Parathyroid adenoma (tissue), 2 donors: Measurements from ENCODE around the gene TTBK1.

Experiments used
- H2AFZ ChIP-seq: fragments of 300-600 bp; sonication (generic); one replicate; pipeline ENCODE4 v1.7.0; 2017; ENCODE audit warnings: antibody characterized with exemption, mild to moderate bottlenecking
- H3K27ac ChIP-seq: fragments of 300-600 bp; sonication (generic); one replicate; pipeline ENCODE4 v1.7.0; 2017
- H3K27me3 ChIP-seq: fragments of 300-600 bp; sonication (generic); one replicate; pipeline ENCODE4 v1.7.0; 2017; ENCODE audit warnings: low read length; ENCODE audit not compliant: control insufficient read depth, insufficient read depth
- H3K36me3 ChIP-seq: fragments of 300-600 bp; sonication (generic); one replicate; pipeline ENCODE4 v1.7.0; 2017; ENCODE audit warnings: low read length; ENCODE audit not compliant: control insufficient read depth, insufficient read depth
- H3K4me1 ChIP-seq: fragments of 300-600 bp; sonication (generic); one replicate; pipeline ENCODE4 v1.7.0; 2017; ENCODE audit warnings: control low read depth
- H3K4me2 ChIP-seq: fragments of 300-600 bp; sonication (generic); one replicate; pipeline ENCODE4 v1.7.0; 2017; ENCODE audit warnings: low read length
- H3K4me3 ChIP-seq: fragments of 300-600 bp; sonication (generic); one replicate; pipeline ENCODE4 v1.7.0; 2017; ENCODE audit warnings: low read depth, low read length
- H3K79me2 ChIP-seq: fragments of 300-600 bp; sonication (generic); one replicate; pipeline ENCODE4 v1.7.0; 2017; ENCODE audit warnings: control low read depth
- H3K9ac ChIP-seq: fragments of 300-600 bp; sonication (generic); one replicate; pipeline ENCODE4 v1.7.0; 2017; ENCODE audit warnings: mild to moderate bottlenecking
- H3K9me3 ChIP-seq: fragments of 300-600 bp; sonication (generic); one replicate; pipeline ENCODE4 v1.7.0; 2017; ENCODE audit warnings: low read length; ENCODE audit not compliant: control insufficient read depth
- TF ChIP-seq, protein P1 (sequence below): fragments of 300-600 bp; sonication (generic); IDR thresholded peaks from one replicate; pipeline ENCODE4 v1.7.0; 2017; ENCODE audit warnings: antibody characterized with exemption, mild to moderate bottlenecking
- donor health status: primary hyperparathyroidism.

The TTBK1 gene

DNA sequence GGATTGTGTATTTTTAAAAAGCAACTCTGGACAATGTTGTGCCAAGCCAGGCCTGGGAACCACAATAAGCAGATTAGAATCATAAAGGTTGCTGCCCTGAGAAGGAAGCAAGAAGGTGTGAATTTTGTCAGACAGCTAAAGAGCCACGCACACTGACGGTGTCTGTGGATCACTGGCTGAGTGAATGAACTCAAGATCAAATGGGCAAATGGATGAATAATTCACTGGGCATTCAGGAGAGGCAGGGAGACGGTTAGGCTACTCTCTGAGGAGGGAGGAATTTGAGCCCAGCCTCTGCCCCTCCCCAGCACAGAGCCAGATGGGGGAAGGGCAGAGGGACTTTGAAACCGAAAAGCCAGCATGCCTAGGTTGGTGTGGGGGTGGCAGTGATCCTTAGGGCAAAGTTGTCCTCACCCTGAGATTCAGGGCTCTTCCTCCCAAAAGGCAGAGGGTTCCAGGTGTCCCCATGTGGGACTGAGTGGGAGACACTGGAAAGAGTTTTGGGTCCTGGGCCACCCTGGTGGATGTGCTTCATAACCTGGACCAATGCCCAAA is 35.3 kb downstream of the TTBK1 start:
- TF ChIP-seq, protein P1, sequence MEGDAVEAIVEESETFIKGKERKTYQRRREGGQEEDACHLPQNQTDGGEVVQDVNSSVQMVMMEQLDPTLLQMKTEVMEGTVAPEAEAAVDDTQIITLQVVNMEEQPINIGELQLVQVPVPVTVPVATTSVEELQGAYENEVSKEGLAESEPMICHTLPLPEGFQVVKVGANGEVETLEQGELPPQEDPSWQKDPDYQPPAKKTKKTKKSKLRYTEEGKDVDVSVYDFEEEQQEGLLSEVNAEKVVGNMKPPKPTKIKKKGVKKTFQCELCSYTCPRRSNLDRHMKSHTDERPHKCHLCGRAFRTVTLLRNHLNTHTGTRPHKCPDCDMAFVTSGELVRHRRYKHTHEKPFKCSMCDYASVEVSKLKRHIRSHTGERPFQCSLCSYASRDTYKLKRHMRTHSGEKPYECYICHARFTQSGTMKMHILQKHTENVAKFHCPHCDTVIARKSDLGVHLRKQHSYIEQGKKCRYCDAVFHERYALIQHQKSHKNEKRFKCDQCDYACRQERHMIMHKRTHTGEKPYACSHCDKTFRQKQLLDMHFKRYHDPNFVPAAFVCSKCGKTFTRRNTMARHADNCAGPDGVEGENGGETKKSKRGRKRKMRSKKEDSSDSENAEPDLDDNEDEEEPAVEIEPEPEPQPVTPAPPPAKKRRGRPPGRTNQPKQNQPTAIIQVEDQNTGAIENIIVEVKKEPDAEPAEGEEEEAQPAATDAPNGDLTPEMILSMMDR, result no peak
- H3K9ac ChIP-seq, result no peak overlapping the region
- H3K36me3 ChIP-seq, result no peaks in the 10 kb centered on the region
- no peak overlapping the region for H3K4me2 ChIP-seq
- H3K4me3 ChIP-seq, result no peak overlapping the region
- H2AFZ ChIP-seq, result no peak overlapping the region
- H3K27ac ChIP-seq, result no peak overlapping the region
- no peaks in the 10 kb centered on the region for H3K79me2 ChIP-seq
- no peaks in the 10 kb centered on the region for H3K9me3 ChIP-seq
- H3K27me3 ChIP-seq, result no peaks in the 10 kb centered on the region
- H3K4me1 ChIP-seq, result no peaks in the 10 kb centered on the region

DNA sequence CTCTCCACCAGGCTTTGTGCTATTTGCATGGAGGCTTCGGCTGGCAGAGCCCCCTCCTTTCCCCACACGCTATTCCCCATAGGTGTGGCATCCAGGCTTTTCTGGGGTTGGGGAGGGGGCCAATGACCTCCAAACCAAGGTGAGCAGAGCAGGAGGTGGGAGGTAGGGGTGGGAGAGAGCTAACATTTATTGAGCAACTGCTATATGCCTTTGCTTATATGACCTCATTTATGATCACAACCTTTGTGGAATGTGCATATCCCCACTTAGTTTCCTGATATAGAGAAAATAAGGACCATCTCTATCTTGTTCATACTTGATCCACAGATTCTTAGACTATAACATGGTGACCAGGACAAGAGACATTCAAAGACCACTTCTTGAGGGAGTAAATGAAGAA is 37.0 kb downstream of the TTBK1 start:
- no peaks in the 10 kb centered on the region for H3K36me3 ChIP-seq
- no peak overlapping the region for H3K4me3 ChIP-seq
- TF ChIP-seq, protein P1, result no peak
- no peaks in the 10 kb centered on the region for H3K4me1 ChIP-seq
- H3K9ac ChIP-seq, result no peak overlapping the region
- H3K9me3 ChIP-seq, result no peaks in the 10 kb centered on the region
- no peak overlapping the region for H3K4me2 ChIP-seq
- no peaks in the 10 kb centered on the region for H3K27me3 ChIP-seq
- H3K27ac ChIP-seq, result no peak overlapping the region
- H2AFZ ChIP-seq, result no peak overlapping the region
- H3K79me2 ChIP-seq, result no peaks in the 10 kb centered on the region

DNA sequence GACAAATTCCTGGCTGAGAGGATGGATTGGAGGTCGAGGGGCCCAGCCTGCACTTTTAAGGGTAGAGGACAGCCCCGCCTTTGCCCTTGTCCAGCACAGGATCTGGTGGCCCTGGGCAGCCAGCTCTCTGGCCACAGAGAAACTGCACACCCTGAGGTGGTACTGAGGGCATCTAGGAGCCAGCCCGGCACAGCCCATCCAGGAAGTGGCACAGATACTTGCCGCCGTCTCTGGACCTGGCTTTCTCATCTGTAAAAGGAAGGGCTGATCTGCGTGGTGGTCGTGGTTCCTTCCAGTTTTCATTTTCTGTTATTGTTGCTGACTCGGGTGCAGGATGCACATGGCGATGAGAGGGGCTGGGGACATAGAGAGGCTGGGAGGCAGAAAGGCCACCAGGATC is 38.8 kb downstream of the TTBK1 start:
- Histone ChIP-seq H3K4me3 (no peak overlapping the region), H3K4me2 (no peak overlapping the region), H3K27me3 (no peaks in the 10 kb centered on the region), H3K79me2 (no peaks in the 10 kb centered on the region), H3K4me1 (no peaks in the 10 kb centered on the region), H3K9ac (no peak overlapping the region), H3K36me3 (no peaks in the 10 kb centered on the region), H3K27ac (no peak overlapping the region), H3K9me3 (no peaks in the 10 kb centered on the region), H2AFZ (no peak overlapping the region)
- TF ChIP-seq, protein P1, result no peak

DNA sequence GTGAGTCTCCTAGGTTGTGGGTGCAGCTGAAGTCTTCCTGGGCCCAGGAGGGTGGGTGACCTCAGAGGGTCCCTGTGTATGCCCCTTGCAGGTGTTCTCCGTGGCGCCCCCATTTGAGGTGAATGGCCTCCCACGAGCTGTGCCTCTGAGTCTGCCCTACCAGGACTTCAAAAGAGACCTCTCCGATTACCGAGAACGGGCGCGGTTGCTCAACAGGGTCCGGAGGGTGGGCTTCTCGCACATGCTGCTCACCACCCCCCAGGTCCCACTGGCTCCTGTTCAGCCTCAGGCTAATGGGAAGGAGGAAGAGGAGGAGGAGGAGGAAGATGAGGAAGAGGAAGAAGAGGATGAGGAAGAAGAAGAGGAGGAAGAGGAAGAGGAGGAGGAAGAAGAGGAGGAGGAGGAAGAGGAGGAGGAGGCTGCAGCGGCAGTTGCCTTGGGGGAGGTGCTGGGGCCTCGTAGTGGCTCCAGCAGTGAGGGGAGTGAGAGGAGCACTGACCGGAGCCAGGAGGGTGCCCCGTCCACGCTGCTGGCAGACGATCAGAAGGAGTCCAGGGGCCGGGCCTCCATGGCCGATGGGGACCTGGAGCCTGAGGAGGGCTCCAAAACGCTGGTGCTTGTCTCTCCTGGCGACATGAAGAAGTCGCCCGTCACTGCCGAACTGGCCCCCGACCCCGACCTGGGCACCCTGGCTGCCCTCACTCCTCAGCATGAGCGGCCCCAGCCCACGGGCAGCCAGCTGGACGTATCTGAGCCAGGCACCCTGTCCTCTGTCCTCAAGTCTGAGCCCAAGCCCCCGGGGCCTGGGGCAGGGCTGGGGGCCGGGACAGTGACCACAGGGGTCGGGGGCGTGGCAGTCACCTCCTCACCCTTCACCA is 39.6 kb downstream of the TTBK1 start:
- Histone ChIP-seq H3K9me3 (no peaks in the 10 kb centered on the region), H2AFZ (no peak overlapping the region), H3K9ac (no peak overlapping the region), H3K4me2 (no peak overlapping the region), H3K4me1 (no peaks in the 10 kb centered on the region), H3K27me3 (no peaks in the 10 kb centered on the region), H3K36me3 (no peaks in the 10 kb centered on the region), H3K27ac (no peak overlapping the region), H3K4me3 (no peak overlapping the region), H3K79me2 (no peaks in the 10 kb centered on the region)
- TF ChIP-seq, protein P1, result no peak
